GM12878 (cell line): ENCODE data around the gene CP. TPM values are rescaled to one million over a fixed set of nuclear protein-coding genes. Genes with fewer than 3 reads are reported as not detected.

ENCODE experiments used
- ATAC-seq: fragments of 200-7000 bp; cut with Tn5 transposase; 3 replicates; pipeline ENCODE4 v1.9.1; 2020; ENCODE audit warnings: mild to moderate bottlenecking, moderate library complexity
- BruUV-seq: library from RNA; stranded (reverse); fragments of 400-500 nt; replicated peaks from 2 replicates; lab custom pipeline; 2021; lab: Mats Ljungman, UMichigan
- CTCF ChIA-PET: fragments of 300-600 bp; sonication (Branson Sonifier 250); formaldehyde crosslinking; extraction: SDS; loops from one replicate; lab custom pipeline; 2021; ENCODE audit warnings: inconsistent platforms; lab: Yijun Ruan, JAX
- POLR2A ChIA-PET: fragments of 350-600 bp; formaldehyde crosslinking; extraction: SDS; loops from one replicate; lab custom pipeline; 2021; ENCODE audit warnings: inconsistent platforms; lab: Charles Lee
- RAD21 ChIA-PET: fragments of 300-600 bp; sonication (Branson Sonifier 250); formaldehyde crosslinking; loops from one replicate; lab custom pipeline; 2023; ENCODE audit warnings: antibody characterized with exemption; ENCODE audit not compliant: unreplicated experiment; lab: Charles Lee
- SMC1A ChIA-PET: fragments of 300-600 bp; sonication (Branson Sonifier 250); formaldehyde crosslinking; loops from one replicate; lab custom pipeline; 2023; ENCODE audit not compliant: unreplicated experiment, uncharacterized antibody; lab: Charles Lee
- DNase-seq: peaks from one replicate; pipeline ENCODE4 v3.0.0-alpha.2; 2011; ENCODE audit warnings: low read depth, low spot score
- FAIRE-seq: peaks from 3 replicates; lab custom pipeline; 2011; peaks lifted over from hg19 to GRCh38; lab: Jason Lieb, UNC
- H2AFZ ChIP-seq: 2 replicates; pipeline ENCODE4 v1.6.0; 2011; ENCODE audit warnings: low read depth, low read length, control low read depth; ENCODE audit not compliant: control insufficient read depth
- H3K27ac ChIP-seq: 2 replicates; pipeline ENCODE4 v1.5.1; 2011; ENCODE audit warnings: control low read depth; ENCODE audit not compliant: control insufficient read depth, insufficient read depth
- H3K27me3 ChIP-seq, 2 experiments: replicated peaks in 1 of 2; 2 replicates each; pipeline versions ENCODE4 v1.6.0 to v1.6.1; 2011; ENCODE audit warnings: low read length in 1 of 2; ENCODE audit not compliant: control insufficient read depth in 2 of 2, insufficient read depth in 2 of 2
- H3K36me3 ChIP-seq, 2 experiments: 2 replicates each; pipeline ENCODE4 v1.5.1; 2011; ENCODE audit warnings: low read length in 1 of 2; ENCODE audit not compliant: control insufficient read depth in 2 of 2, insufficient read depth in 2 of 2
- H3K4me1 ChIP-seq: 2 replicates; pipeline ENCODE4 v1.6.1; 2011; ENCODE audit warnings: mild to moderate bottlenecking, low read length, moderate library complexity, mixed read lengths; ENCODE audit not compliant: control insufficient read depth, insufficient read depth
- H3K4me2 ChIP-seq: 2 replicates; pipeline ENCODE4 v1.6.0; 2011; ENCODE audit warnings: control low read depth; ENCODE audit not compliant: control insufficient read depth, insufficient read depth
- H3K4me3 ChIP-seq: fragments of 200-600 bp; sonication (generic); 2 replicates; pipeline ENCODE4 v1.5.1; 2016
- H3K79me2 ChIP-seq: 2 replicates; pipeline ENCODE4 v1.6.0; 2011; ENCODE audit warnings: low read length; ENCODE audit not compliant: control insufficient read depth, insufficient read depth
- H3K9ac ChIP-seq: 2 replicates; pipeline ENCODE4 v1.8.0; 2011; ENCODE audit warnings: low read length, control low read depth, mixed read lengths; ENCODE audit not compliant: control insufficient read depth, insufficient read depth
- H3K9me3 ChIP-seq: replicated peaks from 3 replicates; pipeline ENCODE4 v1.5.1; 2011; ENCODE audit warnings: mild to moderate bottlenecking, low read length; ENCODE audit not compliant: control insufficient read depth, insufficient read depth
- H4K20me1 ChIP-seq: 2 replicates; pipeline ENCODE4 v1.6.0; 2011; ENCODE audit not compliant: control insufficient read depth, insufficient read depth
- BACH1 ChIP-seq: fragments of 450-650 bp; IDR thresholded peaks from 2 replicates; pipeline ENCODE4 v1.6.1; 2017; ENCODE audit warnings: mild to moderate bottlenecking, borderline replicate concordance
- CBX5 ChIP-seq: sonication (generic); IDR thresholded peaks from 2 replicates; pipeline ENCODE4 v1.6.1; 2016; ENCODE audit warnings: low read depth, moderate library complexity, mild to moderate bottlenecking, inconsistent platforms
- EP300 ChIP-seq, 2 experiments: fragments of 150-350 bp in 1 of 2; IDR thresholded peaks; 2 replicates each; pipeline ENCODE4 v1.6.1; 2011 to 2012; ENCODE audit warnings: low read depth in 2 of 2, low read length in 2 of 2, borderline replicate concordance in 1 of 2, improper control_type of control experiment in 1 of 2, inconsistent platforms in 1 of 2; ENCODE audit not compliant: control insufficient read depth in 1 of 2
- ESRRA ChIP-seq: IDR thresholded peaks from 2 replicates; pipeline ENCODE4 v1.6.1; 2012; ENCODE audit warnings: mild to moderate bottlenecking, low read length, improper control_type of control experiment
- FOXM1 ChIP-seq: IDR thresholded peaks from 2 replicates; pipeline ENCODE4 v1.6.1; 2012; ENCODE audit warnings: low read depth, mild to moderate bottlenecking, inconsistent platforms, low read length, moderate library complexity
- HCFC1 ChIP-seq: fragments of 150-350 bp; IDR thresholded peaks from 2 replicates; pipeline ENCODE4 v1.6.1; 2014; ENCODE audit warnings: low read length
- IRF4 ChIP-seq: IDR thresholded peaks from 2 replicates; pipeline ENCODE4 v1.6.1; 2011; ENCODE audit warnings: low read depth, low read length
- POLR2A ChIP-seq: IDR thresholded peaks from 2 replicates; pipeline ENCODE4 v1.6.1; 2011; ENCODE audit warnings: low read depth, mild to moderate bottlenecking, low read length
- RUNX3 ChIP-seq: IDR thresholded peaks from 2 replicates; pipeline ENCODE4 v1.6.1; 2012; ENCODE audit warnings: low read length, inconsistent platforms
- SMC3 ChIP-seq: IDR thresholded peaks from 2 replicates; pipeline ENCODE4 v1.6.1; 2011; ENCODE audit warnings: low read length, improper control_type of control experiment, borderline replicate concordance
- SUPT20H ChIP-seq: IDR thresholded peaks from 2 replicates; pipeline ENCODE4 v1.6.1; 2011; ENCODE audit warnings: low read depth, mild to moderate bottlenecking, low read length, moderate library complexity, borderline replicate concordance; ENCODE audit not compliant: control insufficient read depth
- SUZ12 ChIP-seq: fragments of 200-600 bp; sonication (generic); IDR thresholded peaks from one replicate; pipeline ENCODE4 v1.6.1; 2018; ENCODE audit warnings: antibody characterized with exemption, mild to moderate bottlenecking; ENCODE audit not compliant: unreplicated experiment
- TCF12 ChIP-seq: IDR thresholded peaks from 2 replicates; pipeline ENCODE4 v1.6.1; 2011; ENCODE audit warnings: low read depth, mild to moderate bottlenecking, low read length
- WRNIP1 ChIP-seq: IDR thresholded peaks from 2 replicates; pipeline ENCODE4 v1.6.1; 2011; ENCODE audit warnings: low read depth, low read length, improper control_type of control experiment, borderline replicate concordance
- ZBED1 ChIP-seq: IDR thresholded peaks from 2 replicates; pipeline ENCODE4 v1.6.1; 2016; ENCODE audit warnings: borderline replicate concordance
- ZNF384 ChIP-seq: IDR thresholded peaks from 2 replicates; pipeline ENCODE4 v1.6.1; 2012; ENCODE audit warnings: low read depth, mild to moderate bottlenecking, low read length, improper control_type of control experiment, borderline replicate concordance
- WGBS: methylation state at CpG from one replicate; pipeline ENCODE4 v1.1.6; 2016; ENCODE audit warnings: low lambda C conversion rate; ENCODE audit not compliant: insufficient replicate concordance, insufficient coverage; ENCODE audit errors: missing lambda C conversion rate; 5-methylcytosine and 5-hydroxymethylcytosine counted together
- in situ Hi-C: fragments of 300-500 bp; cut with MboI; formaldehyde crosslinking; loops from 9 replicates; pipeline ENCODE4 v1.14.3; 2018; ENCODE audit warnings: mixed read lengths
- intact Hi-C: fragments of 100-400 bp; cut with micrococcal nuclease; formaldehyde crosslinking; loops from one replicate; pipeline ENCODE4 v1.14.2; 2022; ENCODE audit not compliant: unreplicated experiment
- polyA plus RNA-seq, 11 experiments: library from polyadenylated mRNA; depleted of rRNA in 4 of 11; unstranded in 6 of 11; stranded (reverse) in 5 of 11; fragments of >200 nt; fragmentation: Nextera tagmentation in 4 of 11; fragmentation: Illumina TruSeq in 1 of 11; extraction: Ambion mirVana in 4 of 11; extraction: Trizol in 1 of 11; gene quantifications; 1 replicate in 1 of 11; 2 replicates in 10 of 11; pipeline versions ENCODE4 v1.2.1 to v1.2.3, GENCODE V29; 2011 to 2016; ENCODE audit warnings: inconsistent platforms in 2 of 11, missing spikeins in 2 of 11, low read depth in 1 of 11
- total RNA-seq, 4 experiments: library from RNA; depleted of rRNA in 3 of 4; stranded (reverse); fragments of >200 nt in 3 of 4; fragmentation: Illumina TruSeq in 1 of 4; extraction: Trizol in 1 of 4; gene quantifications; 2 replicates each; pipeline versions ENCODE4 v1.2.1 to v1.2.3, GENCODE V29; 2013 to 2021
- TF ChIP-seq, protein P1 (sequence below): IDR thresholded peaks from 2 replicates; pipeline ENCODE4 v1.6.1; 2012; ENCODE audit warnings: low read depth, low read length, improper control_type of control experiment
- TF ChIP-seq, protein P2 (sequence below): fragments of 450-650 bp; IDR thresholded peaks from 2 replicates; pipeline ENCODE4 v1.6.1; 2017; ENCODE audit warnings: mild to moderate bottlenecking, moderate library complexity

The CP gene
- total and polyA plus RNA-seq, 10 of the 15 experiments (the other 5 are each of a cell fraction or from before 2014, with no cell fraction given), result 0.14 to 1.2 (median 0.30) TPM; not detected in 6

DNA sequence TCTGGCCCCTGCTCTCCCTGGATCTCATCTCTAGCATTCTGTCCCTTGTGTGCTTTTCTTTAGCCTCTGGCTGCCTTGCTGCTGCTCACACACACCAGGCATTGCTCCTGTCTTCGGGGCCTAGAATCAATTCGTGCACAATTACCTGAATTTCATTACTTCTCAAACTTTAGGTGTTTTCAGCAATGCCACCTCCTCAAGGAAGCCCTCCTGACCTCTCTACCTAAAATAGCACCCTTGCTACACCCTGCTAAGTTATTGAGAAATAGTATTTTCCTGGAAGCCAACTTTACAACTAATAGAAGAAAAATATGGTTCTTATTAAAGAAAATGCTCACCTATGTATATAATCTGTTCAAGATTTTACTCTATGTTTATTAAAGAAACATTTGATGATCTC lies 40.4 kb downstream of the CP start:
- no peaks in the 10 kb centered on the region; the same call in 2 of the 3 replicates for H3K9me3 ChIP-seq
- CTCF ChIA-PET, result interaction anchor here (0.7 kb wide), 1 partner anchor 10 kb away, joined by 3 read pairs; no protein-coding TSS in a partner anchor
- TF ChIP-seq SUZ12 (no peak), WRNIP1 (no peak), ESRRA (no peak), ZNF384 (no peak), TCF12 (no peak), BACH1 (no peak), RUNX3 (no peak), IRF4 (no peak), HCFC1 (no peak), CBX5 (no peak), POLR2A (no peak), EP300 (IDR thresholded peaks at IDR 0.05; ENCODE audit: borderline replicate concordance in 1 of 2, control insufficient read depth in 1 of 2, low read depth in 2 of 2, low read length in 2 of 2) (no peak), SUPT20H (no peak), FOXM1 (no peak), ZBED1 (no peak), SMC3 (no peak)
- TF ChIP-seq, protein P1, sequence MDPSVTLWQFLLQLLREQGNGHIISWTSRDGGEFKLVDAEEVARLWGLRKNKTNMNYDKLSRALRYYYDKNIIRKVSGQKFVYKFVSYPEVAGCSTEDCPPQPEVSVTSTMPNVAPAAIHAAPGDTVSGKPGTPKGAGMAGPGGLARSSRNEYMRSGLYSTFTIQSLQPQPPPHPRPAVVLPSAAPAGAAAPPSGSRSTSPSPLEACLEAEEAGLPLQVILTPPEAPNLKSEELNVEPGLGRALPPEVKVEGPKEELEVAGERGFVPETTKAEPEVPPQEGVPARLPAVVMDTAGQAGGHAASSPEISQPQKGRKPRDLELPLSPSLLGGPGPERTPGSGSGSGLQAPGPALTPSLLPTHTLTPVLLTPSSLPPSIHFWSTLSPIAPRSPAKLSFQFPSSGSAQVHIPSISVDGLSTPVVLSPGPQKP, result no peak
- TF ChIP-seq, protein P2, sequence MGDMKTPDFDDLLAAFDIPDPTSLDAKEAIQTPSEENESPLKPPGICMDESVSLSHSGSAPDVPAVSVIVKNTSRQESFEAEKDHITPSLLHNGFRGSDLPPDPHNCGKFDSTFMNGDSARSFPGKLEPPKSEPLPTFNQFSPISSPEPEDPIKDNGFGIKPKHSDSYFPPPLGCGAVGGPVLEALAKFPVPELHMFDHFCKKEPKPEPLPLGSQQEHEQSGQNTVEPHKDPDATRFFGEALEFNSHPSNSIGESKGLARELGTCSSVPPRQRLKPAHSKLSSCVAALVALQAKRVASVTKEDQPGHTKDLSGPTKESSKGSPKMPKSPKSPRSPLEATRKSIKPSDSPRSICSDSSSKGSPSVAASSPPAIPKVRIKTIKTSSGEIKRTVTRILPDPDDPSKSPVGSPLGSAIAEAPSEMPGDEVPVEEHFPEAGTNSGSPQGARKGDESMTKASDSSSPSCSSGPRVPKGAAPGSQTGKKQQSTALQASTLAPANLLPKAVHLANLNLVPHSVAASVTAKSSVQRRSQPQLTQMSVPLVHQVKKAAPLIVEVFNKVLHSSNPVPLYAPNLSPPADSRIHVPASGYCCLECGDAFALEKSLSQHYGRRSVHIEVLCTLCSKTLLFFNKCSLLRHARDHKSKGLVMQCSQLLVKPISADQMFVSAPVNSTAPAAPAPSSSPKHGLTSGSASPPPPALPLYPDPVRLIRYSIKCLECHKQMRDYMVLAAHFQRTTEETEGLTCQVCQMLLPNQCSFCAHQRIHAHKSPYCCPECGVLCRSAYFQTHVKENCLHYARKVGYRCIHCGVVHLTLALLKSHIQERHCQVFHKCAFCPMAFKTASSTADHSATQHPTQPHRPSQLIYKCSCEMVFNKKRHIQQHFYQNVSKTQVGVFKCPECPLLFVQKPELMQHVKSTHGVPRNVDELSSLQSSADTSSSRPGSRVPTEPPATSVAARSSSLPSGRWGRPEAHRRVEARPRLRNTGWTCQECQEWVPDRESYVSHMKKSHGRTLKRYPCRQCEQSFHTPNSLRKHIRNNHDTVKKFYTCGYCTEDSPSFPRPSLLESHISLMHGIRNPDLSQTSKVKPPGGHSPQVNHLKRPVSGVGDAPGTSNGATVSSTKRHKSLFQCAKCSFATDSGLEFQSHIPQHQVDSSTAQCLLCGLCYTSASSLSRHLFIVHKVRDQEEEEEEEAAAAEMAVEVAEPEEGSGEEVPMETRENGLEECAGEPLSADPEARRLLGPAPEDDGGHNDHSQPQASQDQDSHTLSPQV, result no peak
- no peaks in the 10 kb centered on the region for H3K4me1 ChIP-seq
- no peaks in the 10 kb centered on the region for H3K27me3 ChIP-seq
- intact Hi-C loops (no loop called here), in situ Hi-C loops (no loop called here)
- no peaks in the 10 kb centered on the region for H4K20me1 ChIP-seq
- H3K27ac ChIP-seq, result no peak overlapping the region
- no peaks in the 10 kb centered on the region for H3K36me3 ChIP-seq
- no peak overlapping the region for H3K4me3 ChIP-seq
- no peak overlapping the region for H3K4me2 ChIP-seq
- no peak overlapping the region for H2AFZ ChIP-seq
- POLR2A ChIA-PET, result no interaction called here
- no peak for FAIRE-seq
- DNase-seq, result no peak
- no peaks in the 10 kb centered on the region for H3K79me2 ChIP-seq
- SMC1A ChIA-PET, result no interaction called here
- RAD21 ChIA-PET, result no interaction called here
- WGBS, result 61% methylated on average over 2 of the region's 2 CpGs
- no peak for ATAC-seq
- H3K9ac ChIP-seq, result no peak overlapping the region
- no TSS peak for BruUV-seq
